Skeletal muscle tissue (tissue), 4 donors: Measurements from ENCODE around the gene CD9. TPM values are rescaled to one million over a fixed set of nuclear protein-coding genes. Genes with fewer than 3 reads are reported as not detected.

Source experiments
- H3K27ac ChIP-seq: one replicate; pipeline ENCODE4 v1.7.0; 2013; ENCODE audit warnings: mild to moderate bottlenecking, low read depth, low read length, inconsistent platforms
- H3K27me3 ChIP-seq, 3 donors: one replicate each; pipeline ENCODE4 v1.7.0; 2013; ENCODE audit warnings: low read length in 3 of 3; ENCODE audit not compliant: control insufficient read depth in 3 of 3, insufficient read depth in 3 of 3
- H3K36me3 ChIP-seq, 3 donors: one replicate each; pipeline ENCODE4 v1.7.0; 2013; ENCODE audit warnings: low read length in 3 of 3; ENCODE audit not compliant: control insufficient read depth in 3 of 3, insufficient read depth in 3 of 3
- H3K4me1 ChIP-seq, 3 donors: one replicate each; pipeline ENCODE4 v1.7.0; 2013; ENCODE audit warnings: low read length in 3 of 3, mild to moderate bottlenecking in 3 of 3; ENCODE audit not compliant: control insufficient read depth in 3 of 3, insufficient read depth in 3 of 3
- H3K4me3 ChIP-seq, 3 donors: one replicate each; pipeline ENCODE4 v1.7.0; 2013; ENCODE audit warnings: low read length in 3 of 3
- H3K9ac ChIP-seq, 3 donors: one replicate each; pipeline ENCODE4 v1.7.0; 2013; ENCODE audit warnings: low read length in 3 of 3, mild to moderate bottlenecking in 3 of 3, moderate library complexity in 2 of 3, low read depth in 1 of 3
- H3K9me3 ChIP-seq, 3 donors: one replicate each; pipeline ENCODE4 v1.7.0; 2013; ENCODE audit warnings: low read length in 3 of 3; ENCODE audit not compliant: control insufficient read depth in 3 of 3
- total RNA-seq: library from RNA; depleted of rRNA; stranded (reverse); fragments of >200 nt; gene quantifications from one replicate; pipeline ENCODE4 v1.2.3, GENCODE V29; 2014
- donor health status: Osteomylitis.

Gene CD9
- total RNA-seq, 1 donor from 2014 or later: 62.6 TPM

DNA sequence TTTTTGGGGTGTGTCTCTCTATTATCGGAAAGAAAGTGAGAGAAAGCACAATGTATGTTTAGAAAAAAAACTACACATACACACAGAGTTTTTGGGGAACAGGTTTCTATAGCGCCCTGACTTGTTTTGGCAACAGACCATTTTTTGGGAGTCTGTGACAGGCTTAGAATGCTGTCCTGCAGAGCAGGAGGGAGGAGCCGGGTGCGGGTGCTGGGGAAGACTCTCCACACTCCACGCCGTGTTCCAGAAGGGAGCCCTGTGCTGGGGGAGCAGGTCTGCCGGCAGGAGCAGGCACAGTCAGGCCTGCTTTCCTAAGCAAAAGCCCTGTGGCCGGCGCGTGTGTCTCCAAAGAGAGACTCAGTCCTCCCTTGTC lies 26.5 kb downstream of the CD9 start:
- H3K27ac ChIP-seq: peak overlapping the region; percentile 85
- no peaks in the 10 kb centered on the region for H3K9me3 ChIP-seq
- H3K4me1 ChIP-seq: peaks cover 74 to 88% (median 87%) of the 10 kb centered on the region in 3 donors
- H3K36me3 ChIP-seq: peaks cover 0 to 4% (median 0%) of the 10 kb centered on the region in 3 donors
- H3K27me3 ChIP-seq: no peaks in the 10 kb centered on the region
- peak overlapping the region; percentile 52 to 63 (median 62) for H3K4me3 ChIP-seq
- H3K9ac ChIP-seq: peak overlapping the region; percentile 71 to 81 (median 81)

DNA sequence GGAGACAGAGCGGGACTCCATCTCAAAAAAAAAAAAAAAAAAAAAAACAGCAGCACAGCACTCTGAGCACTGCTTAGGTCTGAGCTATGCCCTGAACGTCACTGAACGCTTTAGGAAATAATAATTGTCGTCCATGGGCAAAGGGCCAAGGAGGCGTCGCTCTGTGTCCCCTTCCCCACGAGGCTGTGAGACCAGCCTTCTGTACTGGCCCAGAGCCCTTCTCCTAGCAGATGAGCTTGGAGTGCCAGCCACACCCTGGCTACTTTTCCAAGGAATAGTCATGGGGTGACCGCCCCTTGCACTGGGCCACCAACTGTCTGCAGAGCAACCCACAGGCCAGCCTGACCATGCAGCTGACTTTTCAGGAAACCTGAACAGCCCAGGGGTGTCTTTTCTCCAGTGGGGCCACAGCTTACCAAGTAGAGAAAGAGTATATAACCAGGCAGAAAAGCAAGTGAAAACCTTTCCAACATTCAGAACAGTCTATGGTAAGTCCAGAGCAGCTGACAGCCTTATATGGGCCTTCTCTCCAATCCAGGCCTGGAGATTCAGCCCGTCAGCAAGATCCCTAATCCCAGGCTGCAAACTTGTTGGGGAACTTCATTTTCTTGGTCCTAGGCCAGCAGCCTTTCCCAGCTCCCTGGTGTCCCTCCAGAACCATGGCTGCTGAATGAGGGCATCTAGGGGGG lies 28.5 kb downstream of the CD9 start:
- H3K27ac ChIP-seq: peak overlapping the region; percentile 85
- no peaks in the 10 kb centered on the region for H3K27me3 ChIP-seq
- H3K9me3 ChIP-seq: no peaks in the 10 kb centered on the region
- H3K36me3 ChIP-seq: peaks cover 0 to 4% (median 0%) of the 10 kb centered on the region in 3 donors
- H3K4me3 ChIP-seq: peak overlapping the region in 1 of 3 donors; percentile 22
- H3K4me1 ChIP-seq: peaks cover 88 to 98% (median 96%) of the 10 kb centered on the region in 3 donors
- peak overlapping the region; percentile 7 to 77 (median 35) for H3K9ac ChIP-seq

DNA sequence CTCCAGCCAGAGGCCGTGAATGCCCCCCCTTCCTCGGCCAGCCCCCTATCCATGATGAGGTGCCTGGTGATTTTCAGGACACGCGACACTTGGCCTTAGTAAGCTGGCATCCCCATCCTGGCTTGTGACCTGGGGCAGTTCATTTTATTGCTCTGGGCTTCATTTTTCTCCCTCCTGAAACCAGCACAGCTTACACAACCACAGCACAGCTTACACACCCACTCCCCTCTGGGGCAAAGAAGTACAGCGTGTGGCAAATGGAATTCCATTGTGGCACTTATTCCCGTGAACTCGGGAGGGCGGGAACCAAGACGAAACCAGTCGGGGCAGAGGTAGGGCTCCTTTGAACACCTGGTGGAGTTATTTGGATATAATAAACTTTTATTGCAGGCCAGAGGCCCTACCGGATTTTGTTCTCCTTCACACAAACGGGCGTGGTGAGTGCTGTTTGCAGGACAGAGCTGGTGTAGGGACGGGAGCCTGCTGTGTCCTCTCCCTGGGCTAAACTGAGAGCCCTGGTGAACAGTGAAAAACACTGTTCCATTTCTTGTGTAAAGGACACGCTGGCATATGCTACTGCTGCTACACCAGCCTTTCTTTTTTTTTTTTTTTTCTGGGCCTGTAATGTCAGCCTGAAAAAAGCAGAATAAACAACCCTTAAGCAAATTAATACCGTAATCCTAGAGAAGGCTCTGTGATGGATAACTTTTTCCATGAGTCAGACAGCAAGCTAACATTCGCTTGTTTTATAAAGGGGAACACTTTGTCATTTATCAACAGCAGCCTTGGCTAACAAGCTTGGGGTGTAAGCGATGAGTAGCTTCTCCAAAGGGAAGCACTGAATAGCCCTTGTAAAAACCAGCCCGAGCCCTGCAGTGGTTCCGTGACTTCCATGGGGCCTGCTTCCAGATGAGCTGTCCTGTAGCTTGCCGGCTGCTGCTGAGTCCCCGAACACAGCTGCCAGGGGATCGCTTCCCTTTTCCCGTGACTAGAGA lies 29.3 kb downstream of the CD9 start:
- Histone ChIP-seq H3K27me3 (no peaks in the 10 kb centered on the region), H3K27ac (peak overlapping the region; percentile 85), H3K9me3 (no peaks in the 10 kb centered on the region), H3K36me3 (peaks cover 0 to 4% (median 0%) of the 10 kb centered on the region in 3 donors), H3K4me1 (peaks cover 88 to 95% (median 89%) of the 10 kb centered on the region in 3 donors), H3K9ac (peak overlapping the region; percentile 34 to 77 (median 67)), H3K4me3 (peak overlapping the region; percentile 15 to 54 (median 45))

DNA sequence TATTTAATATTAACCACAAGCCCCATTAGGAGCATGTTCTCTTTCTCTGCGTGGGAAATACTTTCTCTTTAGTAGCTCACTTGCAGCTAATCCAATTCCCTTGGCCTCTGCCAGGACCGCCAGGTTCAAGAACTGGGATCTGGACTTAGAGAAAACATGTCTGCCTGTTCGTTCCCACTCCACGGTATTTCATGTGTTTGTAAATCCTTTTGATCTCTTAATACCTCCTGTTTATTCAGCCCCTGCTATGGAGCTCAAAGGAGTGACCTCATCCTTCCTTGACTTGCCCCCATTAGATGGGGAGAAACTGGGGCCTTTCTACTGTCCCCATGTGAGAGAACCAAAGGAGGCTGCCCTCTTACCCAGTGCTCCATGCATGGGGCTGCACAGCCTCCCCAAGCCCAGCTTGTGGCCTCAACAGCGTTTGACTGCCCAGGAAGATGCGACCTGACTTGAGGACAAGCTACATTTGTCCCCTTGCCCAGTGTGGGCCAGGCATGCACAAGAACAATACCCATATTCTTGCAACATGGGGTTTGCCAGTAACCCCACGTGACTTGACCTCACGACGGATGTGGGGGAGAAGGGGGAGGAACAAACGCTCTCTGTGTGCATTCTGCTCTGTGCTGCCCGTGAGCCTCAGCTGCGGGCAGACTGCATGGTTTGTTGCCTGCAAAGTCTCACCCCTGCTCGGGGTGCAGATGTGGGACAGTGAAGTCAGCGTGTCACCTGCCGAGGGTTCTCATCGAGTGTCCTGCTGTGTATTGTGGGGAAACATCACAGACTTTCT lies 30.3 kb downstream of the CD9 start:
- H3K36me3 ChIP-seq: peaks cover 7 to 12% (median 8%) of the 10 kb centered on the region in 3 donors
- peak overlapping the region; percentile 85 for H3K27ac ChIP-seq
- H3K4me3 ChIP-seq: peak overlapping the region; percentile 15 to 54 (median 45)
- no peaks in the 10 kb centered on the region for H3K27me3 ChIP-seq
- peaks cover 85 to 93% (median 86%) of the 10 kb centered on the region in 3 donors for H3K4me1 ChIP-seq
- H3K9me3 ChIP-seq: no peaks in the 10 kb centered on the region
- H3K9ac ChIP-seq: peak overlapping the region; percentile 26 to 77 (median 67)

DNA sequence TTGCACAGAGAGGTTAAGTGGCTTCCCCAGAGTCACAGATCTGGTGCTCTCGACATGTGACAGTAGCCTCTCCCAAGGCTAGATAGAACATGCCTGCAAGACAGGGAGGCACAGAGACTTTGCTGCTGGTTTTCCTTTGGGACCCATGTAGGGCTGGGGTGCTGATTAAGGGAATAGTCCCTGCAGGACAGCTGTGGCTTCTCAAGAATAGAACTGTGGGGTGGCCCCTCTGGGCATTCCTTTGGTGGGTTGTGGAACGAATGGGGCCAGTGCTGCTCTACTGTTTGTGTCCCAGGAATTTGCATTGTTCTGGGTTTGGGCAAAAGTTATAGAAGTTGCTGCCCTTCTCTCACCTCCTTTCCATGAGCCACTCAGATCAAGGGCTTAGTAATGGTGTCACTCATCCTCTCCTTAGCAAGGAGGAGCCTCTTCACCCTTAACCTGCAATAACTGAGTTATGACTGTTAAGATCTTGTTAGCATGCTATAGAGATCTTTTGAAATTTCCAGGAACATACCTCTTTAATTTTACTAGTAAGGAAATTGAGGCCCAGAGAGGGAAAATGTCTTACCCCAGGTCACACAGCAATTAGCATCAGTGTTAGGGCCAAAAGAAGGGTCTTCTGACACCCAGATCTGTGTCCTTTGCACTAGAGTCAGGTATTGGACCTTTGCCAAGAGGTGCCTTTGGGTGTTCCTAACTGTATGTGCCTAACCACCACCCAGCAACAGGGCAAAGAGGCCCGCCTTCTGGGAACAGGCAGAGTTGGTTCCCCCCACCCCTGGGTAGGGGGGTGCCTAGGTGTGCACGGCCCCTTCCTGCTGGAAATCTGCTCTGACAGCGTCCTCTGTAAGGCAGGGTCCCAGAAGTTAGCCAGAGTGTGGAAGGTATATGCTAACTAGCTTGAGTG lies 31.4 kb downstream of the CD9 start:
- Histone ChIP-seq H3K9me3 (no peaks in the 10 kb centered on the region), H3K27ac (peak overlapping the region; percentile 71), H3K4me3 (no peak overlapping the region), H3K27me3 (no peaks in the 10 kb centered on the region), H3K9ac (peak overlapping the region in 1 of 3 donors; percentile 78), H3K36me3 (peaks cover 10 to 22% (median 17%) of the 10 kb centered on the region in 3 donors), H3K4me1 (peaks cover 79 to 87% (median 80%) of the 10 kb centered on the region in 3 donors)

DNA sequence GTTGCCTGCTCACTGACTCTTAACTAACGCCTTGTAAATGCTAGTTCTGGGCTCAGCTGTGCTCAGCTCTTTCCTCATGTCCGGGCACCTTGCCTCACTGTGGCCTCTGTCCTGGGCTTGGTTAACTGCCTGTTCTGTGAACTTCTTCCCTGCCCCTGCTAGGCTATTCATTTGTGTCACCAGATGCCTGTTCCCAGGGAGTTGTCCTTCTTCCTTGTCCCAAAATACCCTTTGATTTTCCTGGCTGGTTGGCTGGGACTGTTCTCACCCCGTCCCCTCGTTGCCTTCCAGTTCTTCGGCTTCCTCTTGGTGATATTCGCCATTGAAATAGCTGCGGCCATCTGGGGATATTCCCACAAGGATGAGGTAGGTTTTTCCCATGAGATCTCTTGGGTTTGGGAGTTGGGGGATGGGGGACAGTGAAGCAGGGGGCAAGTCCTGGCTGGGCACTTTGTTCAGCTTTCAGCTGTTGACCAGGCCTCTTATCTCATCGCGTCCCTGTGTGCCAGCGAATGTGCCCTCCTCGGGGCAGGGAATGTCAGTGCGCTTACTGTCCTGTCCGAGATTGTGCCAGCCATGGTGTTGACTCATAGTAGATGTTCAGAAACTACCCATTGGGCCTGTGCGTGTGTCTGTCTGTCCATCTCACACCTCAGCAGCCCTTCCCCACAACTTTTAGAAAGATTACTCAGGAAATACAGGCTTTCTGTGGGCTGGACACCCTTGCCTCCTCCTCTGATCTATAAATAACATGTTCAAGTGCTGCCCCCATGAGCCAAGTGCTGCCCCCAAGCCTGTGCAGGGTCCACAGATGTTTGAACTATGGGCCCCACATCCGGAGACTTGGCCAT lies 33.1 kb downstream of the CD9 start:
- H3K4me3 ChIP-seq: peak overlapping the region; percentile 20 to 59 (median 55)
- H3K27me3 ChIP-seq: no peaks in the 10 kb centered on the region
- H3K27ac ChIP-seq: peak overlapping the region; percentile 71
- H3K9ac ChIP-seq: peak overlapping the region; percentile 32 to 81 (median 78)
- peaks cover 13 to 25% (median 24%) of the 10 kb centered on the region in 3 donors for H3K36me3 ChIP-seq
- H3K9me3 ChIP-seq: no peaks in the 10 kb centered on the region
- H3K4me1 ChIP-seq: peaks cover 62 to 70% (median 63%) of the 10 kb centered on the region in 3 donors

DNA sequence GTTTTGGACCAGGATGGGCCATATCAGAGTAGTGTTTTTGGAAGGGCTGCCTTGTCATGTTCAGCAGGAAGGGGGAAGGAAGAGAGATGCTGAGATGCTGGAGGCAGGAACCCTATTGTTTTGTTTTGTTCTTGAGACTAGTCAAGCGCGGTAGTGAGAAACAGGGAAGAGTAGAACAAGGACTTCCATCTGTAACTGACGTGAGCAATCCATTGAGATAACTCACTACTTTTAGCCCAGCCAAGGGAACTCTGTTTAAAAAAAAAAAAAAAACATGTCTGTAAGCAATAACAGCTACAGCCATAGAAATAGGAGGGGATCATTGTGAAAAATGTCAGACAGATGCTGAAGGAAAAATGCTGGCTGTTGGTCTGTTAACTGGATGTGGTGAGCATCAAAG lies 34.0 kb downstream of the CD9 start:
- Histone ChIP-seq H3K27ac (no peak overlapping the region), H3K4me3 (peak overlapping the region in 1 of 3 donors; percentile 41), H3K36me3 (peaks cover 13 to 30% (median 28%) of the 10 kb centered on the region in 3 donors)

DNA sequence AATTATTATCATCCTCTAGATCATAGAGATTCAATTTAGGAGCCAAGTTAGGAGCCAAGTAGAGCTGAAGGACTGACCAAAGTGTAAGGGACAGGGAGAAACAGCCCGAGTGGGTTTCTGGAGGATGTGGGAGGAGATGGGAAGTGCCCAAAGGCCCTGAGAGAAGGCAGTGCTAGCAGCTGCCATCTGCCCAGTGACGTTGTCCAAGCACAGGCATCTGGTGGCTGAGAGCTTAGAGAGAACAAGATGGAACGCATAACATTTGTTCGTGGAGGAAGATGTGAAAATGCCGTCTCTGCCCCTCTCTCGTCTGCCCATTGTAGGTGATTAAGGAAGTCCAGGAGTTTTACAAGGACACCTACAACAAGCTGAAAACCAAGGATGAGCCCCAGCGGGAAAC lies 34.7 kb downstream of the CD9 start:
- Histone ChIP-seq H3K27ac (no peak overlapping the region), H3K4me1 (peaks cover 47 to 54% (median 48%) of the 10 kb centered on the region in 3 donors), H3K9me3 (no peaks in the 10 kb centered on the region), H3K36me3 (peaks cover 13 to 34% (median 30%) of the 10 kb centered on the region in 3 donors), H3K4me3 (no peak overlapping the region), H3K27me3 (no peaks in the 10 kb centered on the region), H3K9ac (peak overlapping the region in 1 of 3 donors; percentile 58)

More for the DNA sequence above, 34.0 kb downstream of the CD9 start:
- Histone ChIP-seq H3K9me3 (no peaks in the 10 kb centered on the region), H3K27me3 (no peaks in the 10 kb centered on the region), H3K4me1 (peaks cover 54 to 61% (median 54%) of the 10 kb centered on the region in 3 donors), H3K9ac (peak overlapping the region in 1 of 3 donors; percentile 78)
